Smooth muscle cell (in vitro differentiated cells): Measurements from ENCODE around the gene BEX2. TPM values are rescaled to one million over a fixed set of nuclear protein-coding genes. Genes with fewer than 3 reads are reported as not detected.
A peak's percentile ranks its signal among the peaks of the same experiment; 100 is the strongest.

Source experiments
- DNase-seq: peaks from one replicate; lab custom pipeline; 2025; ENCODE audit not compliant: unreplicated experiment; lab: John Stamatoyannopoulos, UW
- H2AFZ ChIP-seq: fragments of 200-600 bp; sonication (generic); 2 replicates; pipeline ENCODE4 v1.6.0; 2016; ENCODE audit warnings: antibody characterized with exemption, low read depth, mild to moderate bottlenecking
- H3F3A ChIP-seq: fragments of 200-600 bp; sonication (generic); 2 replicates; pipeline ENCODE4 v1.6.0; 2017; ENCODE audit warnings: antibody characterized with exemption, low read depth
- H3K27ac ChIP-seq: fragments of 200-600 bp; sonication (generic); 2 replicates; pipeline ENCODE4 v1.5.1; 2016; ENCODE audit warnings: low read depth, mild to moderate bottlenecking
- H3K27me3 ChIP-seq: fragments of 200-600 bp; sonication (generic); 2 replicates; pipeline ENCODE4 v1.6.1; 2016; ENCODE audit warnings: low read depth, mild to moderate bottlenecking
- H3K36me3 ChIP-seq: fragments of 200-600 bp; sonication (generic); 2 replicates; pipeline ENCODE4 v1.5.1; 2016; ENCODE audit warnings: low read depth
- H3K4me1 ChIP-seq: fragments of 200-600 bp; sonication (generic); 2 replicates; pipeline ENCODE4 v1.5.1; 2016; ENCODE audit warnings: low read depth
- H3K4me2 ChIP-seq: fragments of 200-600 bp; sonication (generic); 2 replicates; pipeline ENCODE4 v1.6.0; 2016; ENCODE audit warnings: mild to moderate bottlenecking
- H3K4me3 ChIP-seq: fragments of 200-600 bp; sonication (generic); 2 replicates; pipeline ENCODE4 v1.5.1; 2016; ENCODE audit warnings: mild to moderate bottlenecking
- H3K79me2 ChIP-seq: fragments of 200-600 bp; sonication (generic); 2 replicates; pipeline ENCODE4 v1.6.0; 2016; ENCODE audit warnings: low read depth, mild to moderate bottlenecking
- H3K9ac ChIP-seq: fragments of 200-600 bp; sonication (generic); 2 replicates; pipeline ENCODE4 v1.6.0; 2016; ENCODE audit warnings: low read depth
- H3K9me3 ChIP-seq: fragments of 200-600 bp; sonication (generic); replicated peaks from 2 replicates; pipeline ENCODE4 v1.5.1; 2016; ENCODE audit warnings: low read depth
- H4K20me1 ChIP-seq: fragments of 200-600 bp; sonication (generic); 2 replicates; pipeline ENCODE4 v1.6.0; 2016; ENCODE audit warnings: low read depth
- WGBS: methylation state at CpG from one replicate; pipeline ENCODE4 v1.1.7; 2016; ENCODE audit warnings: low lambda C conversion rate; 5-methylcytosine and 5-hydroxymethylcytosine counted together
- polyA plus RNA-seq: library from polyadenylated mRNA; unstranded; fragments of >200 nt; fragmentation: Nextera tagmentation; extraction: Ambion mirVana; gene quantifications from 2 replicates; pipeline ENCODE4 v1.2.1, GENCODE V29; 2016
- total RNA-seq: library from RNA; depleted of rRNA; stranded (reverse); fragments of >200 nt; gene quantifications from 2 replicates; pipeline ENCODE4 v1.2.3, GENCODE V29; 2014
- TF ChIP-seq, protein P1 (sequence below): fragments of 200-600 bp; sonication (generic); IDR thresholded peaks from 2 replicates; pipeline ENCODE4 v1.5.1; 2017; ENCODE audit warnings: borderline replicate concordance, mild to moderate bottlenecking, antibody characterized with exemption; ENCODE audit not compliant: insufficient read depth, poor library complexity, severe bottlenecking

Gene BEX2
- total and polyA plus RNA-seq, 2 experiments from 2014 or later = 3.6 to 4.7 TPM

DNA sequence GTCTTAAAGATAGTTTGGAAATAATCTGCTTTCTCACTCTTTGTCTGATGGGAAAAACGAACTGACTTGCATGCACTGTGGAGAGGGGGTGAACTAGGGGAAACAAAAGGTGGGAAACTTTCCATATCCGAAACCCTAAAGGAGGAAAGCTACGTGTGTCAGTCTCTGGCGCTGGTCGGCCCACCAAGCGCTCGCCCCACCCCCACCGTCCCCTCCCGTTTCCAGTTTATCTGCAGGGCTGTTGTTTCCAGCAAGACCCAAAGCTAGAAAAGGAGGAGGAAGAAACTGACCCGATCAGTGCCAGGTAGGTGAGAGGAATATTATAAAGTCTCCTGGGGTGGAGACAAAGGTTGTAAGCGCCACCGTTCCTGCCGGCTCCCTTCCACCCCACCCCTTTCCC, 46.1 kb upstream of the BEX2 start:
- H3K9ac ChIP-seq = peak overlapping the region; percentile 91
- H2AFZ ChIP-seq = no peak overlapping the region
- peaks cover 13% of the 10 kb centered on the region for H3K4me1 ChIP-seq
- H3K4me3 ChIP-seq = peak overlapping the region; percentile 60
- H3K4me2 ChIP-seq = peak overlapping the region; percentile 94
- H3K27me3 ChIP-seq = no peaks in the 10 kb centered on the region
- H3F3A ChIP-seq = no peaks in the 10 kb centered on the region
- TF ChIP-seq, protein P1, sequence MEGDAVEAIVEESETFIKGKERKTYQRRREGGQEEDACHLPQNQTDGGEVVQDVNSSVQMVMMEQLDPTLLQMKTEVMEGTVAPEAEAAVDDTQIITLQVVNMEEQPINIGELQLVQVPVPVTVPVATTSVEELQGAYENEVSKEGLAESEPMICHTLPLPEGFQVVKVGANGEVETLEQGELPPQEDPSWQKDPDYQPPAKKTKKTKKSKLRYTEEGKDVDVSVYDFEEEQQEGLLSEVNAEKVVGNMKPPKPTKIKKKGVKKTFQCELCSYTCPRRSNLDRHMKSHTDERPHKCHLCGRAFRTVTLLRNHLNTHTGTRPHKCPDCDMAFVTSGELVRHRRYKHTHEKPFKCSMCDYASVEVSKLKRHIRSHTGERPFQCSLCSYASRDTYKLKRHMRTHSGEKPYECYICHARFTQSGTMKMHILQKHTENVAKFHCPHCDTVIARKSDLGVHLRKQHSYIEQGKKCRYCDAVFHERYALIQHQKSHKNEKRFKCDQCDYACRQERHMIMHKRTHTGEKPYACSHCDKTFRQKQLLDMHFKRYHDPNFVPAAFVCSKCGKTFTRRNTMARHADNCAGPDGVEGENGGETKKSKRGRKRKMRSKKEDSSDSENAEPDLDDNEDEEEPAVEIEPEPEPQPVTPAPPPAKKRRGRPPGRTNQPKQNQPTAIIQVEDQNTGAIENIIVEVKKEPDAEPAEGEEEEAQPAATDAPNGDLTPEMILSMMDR = no peak
- H3K9me3 ChIP-seq = no peaks in the 10 kb centered on the region
- H3K27ac ChIP-seq = peak overlapping the region; percentile 74
- H3K79me2 ChIP-seq = peaks cover 26% of the 10 kb centered on the region
- peaks cover 3% of the 10 kb centered on the region for H3K36me3 ChIP-seq
- DNase-seq = no peak
- peaks cover 17% of the 10 kb centered on the region for H4K20me1 ChIP-seq
- WGBS = 36% methylated on average over 13 of the region's 13 CpGs

DNA sequence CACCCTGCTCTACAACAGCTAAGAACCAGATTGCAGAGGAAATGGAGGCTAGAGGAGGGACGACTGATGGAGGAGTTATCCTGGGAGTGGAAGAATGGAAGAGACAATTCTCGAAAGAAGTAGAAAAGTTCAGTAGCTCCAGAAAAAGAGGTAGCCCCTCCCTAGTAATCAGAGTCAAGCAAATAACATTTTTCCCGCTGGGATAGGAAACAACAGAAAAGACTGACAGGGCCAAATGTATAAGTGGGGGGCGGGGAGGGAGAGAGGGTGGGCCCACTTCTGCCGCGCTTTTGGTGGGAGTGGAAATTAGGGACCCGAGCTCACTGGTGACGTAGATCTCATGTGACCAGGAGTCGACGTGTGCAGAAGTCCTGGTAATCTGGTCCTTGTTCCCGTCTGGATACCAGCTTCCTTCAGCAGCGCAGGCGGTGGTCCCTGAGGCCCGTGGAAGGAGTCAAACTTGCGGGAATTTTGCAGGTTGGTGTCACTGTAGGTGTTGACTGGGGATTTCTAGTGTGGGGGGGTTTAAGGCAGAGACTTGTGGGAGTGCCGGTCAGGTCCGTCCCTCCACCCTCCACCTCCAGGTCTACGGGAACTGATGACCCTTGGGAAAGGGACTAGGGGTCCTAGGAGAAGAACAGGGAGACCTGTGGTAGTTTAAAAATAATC, 45.5 kb upstream of the BEX2 start, which contains the start of gene TCEAL9:
TCEAL9 (plus strand) TSS at position 377 of the 669 bp plus-strand sequence. CDS start 1,179 bp downstream, outside the sequence.
- TF ChIP-seq, protein P1 = no peak
- DNase-seq = peak; percentile 7
- peaks cover 26% of the 10 kb centered on the region for H3K79me2 ChIP-seq
- H3K27me3 ChIP-seq = no peaks in the 10 kb centered on the region
- no peaks in the 10 kb centered on the region for H3K9me3 ChIP-seq
- no peaks in the 10 kb centered on the region for H3F3A ChIP-seq
- H4K20me1 ChIP-seq = peaks cover 17% of the 10 kb centered on the region
- H2AFZ ChIP-seq = peak within 1 kb of the TSS; percentile 100
- peak within 1 kb of the TSS; percentile 74 for H3K27ac ChIP-seq
- H3K4me1 ChIP-seq = peaks cover 13% of the 10 kb centered on the region
- peak within 1 kb of the TSS; percentile 60 for H3K4me3 ChIP-seq
- peaks cover 3% of the 10 kb centered on the region for H3K36me3 ChIP-seq
- peak within 1 kb of the TSS; percentile 91 for H3K9ac ChIP-seq
- peak within 1 kb of the TSS; percentile 94 for H3K4me2 ChIP-seq
- 46% methylated on average over 18 of the region's 18 CpGs for WGBS

DNA sequence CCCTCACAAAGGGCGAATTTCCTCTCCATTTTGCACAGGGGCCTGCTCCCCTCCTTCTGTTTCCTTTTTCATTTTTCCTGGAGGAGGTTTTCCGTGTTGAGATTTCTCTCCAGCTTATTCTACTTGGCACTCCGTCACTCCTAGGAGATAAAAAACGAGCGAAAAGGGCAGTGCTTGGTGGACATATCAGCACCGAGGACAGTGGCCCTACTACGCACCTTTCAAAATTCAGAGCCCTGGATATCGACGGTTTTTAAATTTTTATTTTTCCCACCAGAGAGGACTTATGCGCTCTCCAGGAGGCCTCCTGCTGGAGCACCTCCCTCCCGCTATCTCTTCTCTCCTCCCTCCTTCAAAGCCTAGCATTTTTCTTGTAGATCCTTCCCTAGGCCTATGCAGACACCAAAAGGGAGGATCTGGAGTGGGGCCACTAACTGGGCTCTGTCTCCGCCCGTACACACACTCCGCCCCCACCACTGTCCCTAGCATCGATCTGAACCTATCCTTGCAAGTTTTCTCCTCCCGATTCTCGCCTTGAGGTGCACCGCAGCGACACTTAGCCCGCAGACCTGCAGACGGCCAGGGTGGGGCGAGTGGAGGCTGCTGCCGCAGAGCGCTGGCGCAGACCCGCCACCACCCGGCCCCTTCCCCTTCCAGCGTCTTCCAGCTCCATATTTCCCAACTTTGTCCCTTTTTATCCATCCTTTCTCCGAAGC, 37.0 kb upstream of the BEX2 start:
- Histone ChIP-seq H3K4me2 (no peak overlapping the region), H3F3A (no peaks in the 10 kb centered on the region), H3K27me3 (no peaks in the 10 kb centered on the region), H3K27ac (no peak overlapping the region), H3K79me2 (no peaks in the 10 kb centered on the region), H2AFZ (no peak overlapping the region), H3K9me3 (no peaks in the 10 kb centered on the region), H3K4me3 (no peak overlapping the region), H3K4me1 (no peaks in the 10 kb centered on the region), H3K36me3 (no peaks in the 10 kb centered on the region), H4K20me1 (no peaks in the 10 kb centered on the region), H3K9ac (no peak overlapping the region)
- 55% methylated on average over 29 of the region's 29 CpGs for WGBS
- TF ChIP-seq, protein P1 = no peak
- no peak for DNase-seq
